GM21515 (cell line): ENCODE measurements around the gene STK4.

Source experiments
- ATAC-seq: cut with Tn5 transposase; IDR thresholded peaks from one replicate; pipeline ENCODE4 v1.9.1; 2021; ENCODE audit not compliant: unreplicated experiment

STK4 gene

GRCh38 chr20:44952731-44953130 lies 13.6 kb upstream of the STK4 start:
- ATAC-seq = no peak

DNA sequence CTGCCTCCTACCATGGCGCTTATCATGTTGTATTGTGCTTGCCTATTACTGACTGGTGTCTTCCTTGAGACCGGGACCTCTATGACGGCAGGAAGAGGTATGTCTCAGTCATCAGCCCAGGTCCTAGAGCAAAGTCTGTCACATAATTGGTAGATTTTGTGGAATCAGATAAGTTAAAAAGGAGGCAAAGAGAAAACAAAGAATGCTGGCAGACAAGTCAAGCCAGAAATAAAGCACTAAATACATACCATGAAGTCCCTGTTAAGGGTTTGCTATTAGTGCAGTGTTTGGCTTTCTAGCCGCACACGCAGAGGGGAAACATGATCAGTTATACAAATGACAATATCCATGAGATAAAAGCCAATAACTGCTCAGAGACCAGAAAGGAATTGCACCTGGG lies 12.1 kb upstream of the STK4 start:
- ATAC-seq = no peak

GRCh38 chr20:44955270-44955669 lies 11.0 kb upstream of the STK4 start:
- no peak for ATAC-seq

DNA sequence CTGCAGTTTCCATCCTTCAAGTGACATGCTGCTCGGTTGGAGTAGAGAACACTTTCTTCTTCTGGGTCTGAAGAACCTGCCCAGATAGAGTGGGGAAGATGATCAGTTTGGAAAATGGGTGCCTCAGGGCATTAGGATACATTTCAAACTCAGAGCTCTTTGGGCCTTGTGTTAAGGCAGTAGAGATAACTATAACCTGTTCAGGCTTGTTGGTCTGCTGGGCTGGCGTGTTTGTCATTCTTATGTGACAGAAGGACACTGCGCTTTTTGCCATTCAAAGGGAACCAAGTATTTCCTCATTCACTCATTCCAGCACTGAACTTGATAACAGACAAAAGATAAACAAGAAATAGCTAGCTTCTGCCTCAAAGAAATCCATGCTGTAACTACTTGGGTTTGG lies 9.9 kb upstream of the STK4 start:
- no peak for ATAC-seq

GRCh38 chr20:44958276-44958675 lies 8.0 kb upstream of the STK4 start:
- no peak for ATAC-seq

DNA sequence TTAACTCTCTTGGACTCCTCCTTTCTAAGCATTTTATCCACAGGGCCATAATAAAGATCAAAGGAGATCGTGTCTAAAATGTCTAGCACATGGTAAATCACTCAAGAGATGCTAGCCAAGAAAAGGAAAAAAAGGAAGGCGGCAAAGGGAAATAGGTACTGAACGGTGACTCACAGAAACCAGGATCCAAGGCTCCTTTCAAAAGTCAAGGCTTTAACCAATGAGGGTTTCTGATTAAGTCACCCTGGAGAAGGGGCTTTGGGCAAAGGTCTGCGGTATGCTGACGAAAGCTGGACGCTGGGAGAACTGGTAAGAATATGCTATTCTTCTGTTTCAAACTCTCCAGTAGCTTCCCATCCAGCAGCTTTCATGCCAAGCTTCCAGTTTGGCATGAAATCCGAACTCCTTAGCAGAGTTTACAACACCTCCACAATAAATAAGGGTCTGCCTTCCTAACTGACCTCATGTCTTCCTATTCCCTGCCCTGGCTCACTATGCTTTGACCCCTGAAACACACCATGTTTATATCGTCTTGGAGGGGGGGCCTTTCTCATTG lies 7.2 kb upstream of the STK4 start:
- no peak for ATAC-seq

- no peak for ATAC-seq
Measured at GRCh38 chr20:44959638-44960102, 6.6 kb upstream of the STK4 start.

- peak; percentile 70 for ATAC-seq
Measured at GRCh38 chr20:44960103-44960852, 6.0 kb upstream of the STK4 start, which contains the start of gene TOMM34. TOMM34 (minus strand) TSS chr20:44960397; CDS start chr20:44960333, 64 bp downstream.

DNA sequence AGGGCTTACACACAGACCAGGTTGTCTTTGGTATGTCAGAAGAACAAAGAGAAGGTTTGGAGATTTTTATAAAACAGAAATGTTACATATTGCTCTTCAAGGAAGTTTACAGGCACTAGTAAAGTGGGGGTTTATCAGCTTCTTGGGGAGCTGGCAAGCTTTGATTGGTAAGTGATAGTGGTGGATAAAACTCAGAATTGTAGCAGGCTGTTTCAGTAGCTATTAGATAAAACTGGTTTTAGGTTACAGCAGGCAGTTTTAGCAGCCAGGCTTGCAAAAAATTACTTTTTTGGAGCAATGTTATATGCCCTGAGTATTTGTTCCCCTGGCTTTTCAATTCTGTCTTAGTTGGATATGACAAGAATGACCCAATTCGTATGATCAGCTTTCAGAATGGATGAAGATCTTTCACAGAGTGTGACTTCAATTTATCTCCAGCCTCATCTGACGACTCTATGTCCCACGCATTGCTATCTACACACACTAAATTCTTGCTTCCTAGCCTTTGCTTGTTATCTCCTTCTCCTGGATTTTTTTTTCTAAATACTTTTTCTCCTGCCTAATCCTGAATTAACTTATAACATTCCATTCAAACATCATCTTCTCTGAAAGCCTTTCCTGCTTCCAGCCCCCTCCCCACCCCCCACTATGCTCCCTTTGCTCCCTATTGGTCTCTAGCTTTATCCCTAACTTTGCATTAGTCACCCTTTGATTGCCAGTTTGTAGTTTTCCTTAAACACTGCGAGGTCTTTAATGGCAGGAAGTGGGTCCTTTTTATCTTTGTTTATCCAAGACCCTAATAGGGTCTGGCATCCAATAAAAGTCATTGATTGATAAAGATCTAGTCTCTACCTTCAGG lies 5.1 kb upstream of the STK4 start:
- no peak for ATAC-seq

DNA sequence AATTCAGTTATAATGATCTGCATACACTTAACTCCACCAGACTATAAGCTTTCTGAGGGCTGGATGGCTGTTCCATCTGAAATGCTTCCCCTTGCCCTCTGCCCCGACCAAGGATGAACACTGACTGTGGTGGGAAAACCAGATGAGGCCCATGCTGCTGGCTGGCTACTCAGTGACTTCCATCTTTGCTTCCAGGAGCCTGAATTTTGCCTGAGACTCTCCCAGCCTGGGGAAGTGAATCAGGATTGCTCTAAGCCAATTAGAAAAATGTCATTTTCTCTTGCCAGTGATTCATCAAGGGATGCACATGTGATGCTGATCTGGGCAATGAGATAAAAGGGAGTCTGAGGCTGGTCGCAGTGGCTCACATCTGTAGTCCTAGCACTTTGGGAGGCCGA lies 4.4 kb upstream of the STK4 start:
- ATAC-seq = no peak

- ATAC-seq = no peak
Measured at GRCh38 chr20:44962483-44962882, 3.8 kb upstream of the STK4 start.

DNA sequence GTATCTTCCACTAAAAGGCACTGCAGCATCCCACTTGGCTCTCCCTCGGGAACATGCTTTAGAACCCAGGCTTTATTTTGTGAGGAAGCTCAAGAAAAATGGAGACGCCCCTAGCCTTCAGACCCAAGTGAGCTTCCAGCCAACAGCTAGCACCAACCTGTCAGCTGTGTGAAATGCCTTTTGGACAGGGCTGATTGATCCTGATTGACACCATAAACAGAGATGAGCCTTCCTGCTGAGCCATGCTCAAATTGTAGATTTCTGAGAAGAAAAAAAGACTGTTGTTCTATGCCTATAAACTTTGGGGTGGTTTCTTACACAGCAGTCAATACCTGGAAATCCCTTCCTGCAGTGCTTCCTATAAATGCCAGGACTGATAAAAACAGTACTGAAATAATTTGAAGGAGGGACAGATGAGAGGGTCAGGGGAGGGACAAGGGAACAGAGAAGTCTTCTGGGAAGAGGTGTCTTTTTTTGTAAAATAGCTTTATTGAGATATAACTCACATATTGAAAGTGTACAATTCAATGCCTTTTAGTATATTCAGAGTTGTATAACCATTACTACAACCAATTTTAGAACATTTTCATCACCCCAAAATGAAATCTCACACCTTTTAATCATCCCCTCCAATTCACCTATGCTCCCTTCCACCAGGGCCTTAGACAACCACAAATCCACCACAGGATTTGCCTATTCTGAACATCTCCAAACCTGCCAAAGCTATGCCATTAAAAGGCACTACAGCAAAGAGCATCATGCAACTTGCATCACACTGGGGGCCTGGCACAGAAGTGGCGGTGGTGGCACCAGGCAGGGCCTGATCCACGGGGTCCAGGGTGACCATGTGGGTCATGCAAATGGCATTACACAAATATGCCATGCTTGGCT lies 2.7 kb upstream of the STK4 start:
- ATAC-seq = no peak

DNA sequence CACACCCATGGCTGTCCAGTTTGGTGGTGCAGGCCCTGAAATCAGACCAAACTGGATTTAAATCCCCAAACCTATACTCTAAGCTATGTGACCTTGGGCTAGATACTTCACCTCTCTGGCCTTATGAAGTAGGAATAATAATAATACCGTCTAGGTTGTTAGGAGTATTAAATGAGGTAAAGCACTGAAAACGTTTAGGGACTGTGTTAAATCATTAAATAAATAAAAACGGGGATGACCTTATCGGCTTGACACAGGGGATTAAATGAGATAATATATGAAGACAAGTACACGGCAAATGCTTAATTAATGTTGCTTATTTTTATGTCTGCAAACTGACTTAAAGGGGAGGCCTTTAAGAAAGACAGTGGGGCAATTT lies 672 bp upstream of the STK4 start:
- ATAC-seq = no peak

DNA sequence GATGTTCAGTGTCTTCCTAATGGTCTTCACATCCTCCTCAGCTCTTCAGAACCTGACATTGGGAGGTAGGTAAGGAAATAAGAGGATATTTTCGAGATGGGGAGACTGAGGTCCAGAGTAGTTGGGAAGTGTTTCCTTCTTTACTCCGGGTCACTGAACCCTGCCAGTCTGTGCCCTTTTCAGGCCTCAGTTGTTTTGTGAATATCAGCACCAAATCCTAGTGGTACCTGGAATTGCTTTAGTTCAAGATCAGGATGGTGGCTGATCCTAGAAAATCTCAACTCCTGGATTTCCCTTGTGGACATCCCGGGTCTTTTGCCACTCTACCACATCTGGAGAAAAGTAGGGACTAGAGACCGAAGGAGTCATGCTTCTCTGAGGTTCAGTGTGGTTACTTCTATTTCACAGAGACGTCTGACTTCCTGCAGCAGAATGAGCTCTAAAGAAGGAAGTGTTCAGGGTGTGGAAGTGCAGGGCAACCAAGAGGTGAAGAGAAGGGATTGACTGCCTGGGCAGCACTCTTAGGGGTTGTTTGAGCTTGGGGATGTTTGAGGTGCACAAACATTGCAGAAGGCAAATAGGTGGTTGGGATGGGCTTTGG lies 995 bp downstream of the STK4 start:
- no peak for ATAC-seq

DNA sequence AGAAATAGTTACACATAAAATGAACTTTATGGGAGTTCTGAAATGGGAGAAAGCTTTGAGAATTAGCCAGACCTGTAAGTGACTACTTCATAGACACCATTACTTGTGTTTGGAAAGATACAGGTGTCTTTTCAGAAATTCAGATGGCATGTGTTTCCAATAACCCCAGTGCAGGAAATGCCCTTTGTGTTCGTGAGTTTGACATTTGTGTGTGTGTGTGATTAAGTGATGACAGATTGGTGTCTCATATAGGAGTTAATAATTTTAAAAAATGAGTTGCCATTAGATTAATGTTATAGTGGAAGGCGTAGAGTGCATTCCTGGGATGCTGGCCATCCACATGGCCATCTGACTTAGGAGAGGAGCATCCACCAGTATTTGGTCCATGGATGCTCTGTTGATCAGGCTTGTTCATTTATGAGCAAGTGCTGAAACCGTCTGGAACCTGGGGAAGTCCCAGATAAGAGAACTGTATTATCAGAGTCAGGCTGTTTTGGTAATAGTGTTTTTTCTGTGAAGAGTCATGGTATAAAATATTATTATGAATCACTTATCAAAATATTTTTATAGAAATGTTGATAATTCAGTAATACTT lies 3.1 kb downstream of the STK4 start:
- ATAC-seq = no peak

GRCh38 chr20:44970243-44970757 lies 4.0 kb downstream of the STK4 start:
- no peak for ATAC-seq

DNA sequence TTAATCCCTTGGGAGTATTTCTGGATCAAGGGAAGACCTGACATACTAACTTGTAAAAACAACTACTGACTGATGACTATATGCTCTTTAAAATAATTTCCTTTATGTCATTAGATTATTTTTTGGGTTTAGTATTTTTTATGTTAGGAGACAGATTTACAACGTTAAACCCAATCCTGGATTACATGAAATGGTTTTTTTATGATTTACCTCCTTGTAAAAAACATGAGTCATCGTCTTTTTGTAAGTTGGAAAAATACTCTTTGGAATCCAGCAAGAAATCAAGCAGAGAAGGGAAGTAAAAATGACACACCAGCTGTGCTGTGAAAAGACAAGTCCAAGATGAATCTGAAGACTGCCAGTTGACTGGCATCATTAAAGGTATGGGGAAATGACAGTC lies 6.7 kb downstream of the STK4 start:
- ATAC-seq = no peak

- no peak for ATAC-seq
Measured at GRCh38 chr20:44976698-44977097, 10.4 kb downstream of the STK4 start.

- ATAC-seq = peak; percentile 88
Measured at GRCh38 chr20:44979090-44979621, 12.8 kb downstream of the STK4 start.
